SU-DHL-6 (cell line): ENCODE measurements around the gene FUT8.

Experiments
- EZH2phosphoT487 ChIP-seq: fragments of 200-600 bp; sonication (generic), shearing (Covaris generic); conservative IDR thresholded peaks from 2 replicates; pipeline ENCODE4 v1.6.1; 2018; ENCODE audit warnings: mild to moderate bottlenecking, antibody characterized with exemption, low read length, moderate library complexity, mixed read lengths
- TF ChIP-seq, protein P1 (sequence below): fragments of 200-600 bp; sonication (generic); IDR thresholded peaks from one replicate; pipeline ENCODE4 v1.5.1; 2017; ENCODE audit warnings: antibody characterized with exemption, mild to moderate bottlenecking, low read length, moderate library complexity; ENCODE audit not compliant: insufficient read depth, poor library complexity, severe bottlenecking

DNA sequence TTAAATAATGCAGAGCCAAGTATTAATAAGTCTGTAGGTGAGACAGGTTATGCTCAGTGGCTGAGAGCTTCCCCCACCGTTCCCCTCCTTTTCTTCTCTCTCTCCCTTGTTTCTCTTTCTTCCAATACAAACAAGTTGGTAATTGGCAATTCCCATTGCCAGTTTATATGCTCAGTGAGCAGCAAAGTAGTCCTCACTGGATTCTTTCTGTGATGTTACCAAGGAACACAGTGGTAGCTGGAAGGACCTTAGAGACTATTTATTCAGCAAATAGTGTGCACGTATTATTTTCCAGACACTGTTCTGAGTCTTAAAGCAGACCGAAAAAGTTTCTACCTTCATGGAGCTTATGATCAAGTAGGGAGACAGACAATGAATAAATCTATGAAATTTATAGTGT lies 344.4 kb downstream of the FUT8 start:
- TF ChIP-seq, protein P1, sequence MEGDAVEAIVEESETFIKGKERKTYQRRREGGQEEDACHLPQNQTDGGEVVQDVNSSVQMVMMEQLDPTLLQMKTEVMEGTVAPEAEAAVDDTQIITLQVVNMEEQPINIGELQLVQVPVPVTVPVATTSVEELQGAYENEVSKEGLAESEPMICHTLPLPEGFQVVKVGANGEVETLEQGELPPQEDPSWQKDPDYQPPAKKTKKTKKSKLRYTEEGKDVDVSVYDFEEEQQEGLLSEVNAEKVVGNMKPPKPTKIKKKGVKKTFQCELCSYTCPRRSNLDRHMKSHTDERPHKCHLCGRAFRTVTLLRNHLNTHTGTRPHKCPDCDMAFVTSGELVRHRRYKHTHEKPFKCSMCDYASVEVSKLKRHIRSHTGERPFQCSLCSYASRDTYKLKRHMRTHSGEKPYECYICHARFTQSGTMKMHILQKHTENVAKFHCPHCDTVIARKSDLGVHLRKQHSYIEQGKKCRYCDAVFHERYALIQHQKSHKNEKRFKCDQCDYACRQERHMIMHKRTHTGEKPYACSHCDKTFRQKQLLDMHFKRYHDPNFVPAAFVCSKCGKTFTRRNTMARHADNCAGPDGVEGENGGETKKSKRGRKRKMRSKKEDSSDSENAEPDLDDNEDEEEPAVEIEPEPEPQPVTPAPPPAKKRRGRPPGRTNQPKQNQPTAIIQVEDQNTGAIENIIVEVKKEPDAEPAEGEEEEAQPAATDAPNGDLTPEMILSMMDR: no peak
- no peak for TF ChIP-seq EZH2phosphoT487
